Adrenal gland (tissue), 12 donors: ENCODE results near the gene PTGER4. TPM values are rescaled to one million over a fixed set of nuclear protein-coding genes. Genes with fewer than 3 reads are reported as not detected.
A peak's percentile ranks its signal among the peaks of the same experiment; 100 is the strongest.

Experiments used
- DNase-seq, 7 donors: peaks; one replicate each; pipeline ENCODE4 v3.0.0-alpha.2; 2019 to 2020
- H3K27ac ChIP-seq, 5 donors: fragments of 200-600 bp; sonication (generic) in 4 of 5; 1 replicate in 3 of 5; 2 replicates in 2 of 5; pipeline versions ENCODE4 v1.5.1 to v1.8.0; 2016 to 2020; ENCODE audit warnings: mild to moderate bottlenecking in 1 of 5
- H3K27me3 ChIP-seq: fragments of 200-600 bp; 2 replicates; pipeline ENCODE4 v1.8.0; 2021
- H3K36me3 ChIP-seq, 2 donors: fragments of 200-600 bp; replicated peaks in 1 of 2; 1 replicate in 1 of 2; 2 replicates in 1 of 2; pipeline versions ENCODE4 v1.5.1 to v1.8.0; 2018 to 2022
- H3K4me1 ChIP-seq, 2 donors: fragments of 200-600 bp; replicated peaks in 1 of 2; 1 replicate in 1 of 2; 2 replicates in 1 of 2; pipeline versions ENCODE4 v1.5.1 to v1.8.0; 2018 to 2021
- H3K4me3 ChIP-seq, 4 donors: fragments of 200-600 bp; sonication (generic) in 3 of 4; one replicate each; pipeline ENCODE4 v1.5.1; 2016 to 2018
- H3K9me3 ChIP-seq, 3 donors: fragments of 200-600 bp; sonication (generic) in 1 of 3; replicated peaks in 1 of 3; 1 replicate in 2 of 3; 2 replicates in 1 of 3; pipeline versions ENCODE4 v1.5.1 to v1.8.0; 2016 to 2021
- CTCF ChIP-seq, 6 experiments: fragments of 450-650 bp in 4 of 6; fragments of 200-600 bp in 2 of 6; sonication (generic) in 1 of 6; IDR thresholded peaks; 1 replicate in 5 of 6; 2 replicates in 1 of 6; pipeline versions ENCODE4 v1.5.1 to v1.8.0; 2016 to 2021; ENCODE audit warnings: antibody characterized with exemption in 6 of 6, mild to moderate bottlenecking in 2 of 6, moderate library complexity in 1 of 6
- POLR2A ChIP-seq, 2 donors: fragments of 450-650 bp; IDR thresholded peaks; one replicate each; pipeline ENCODE4 v1.6.1; 2017; ENCODE audit warnings: antibody characterized with exemption in 2 of 2, mild to moderate bottlenecking in 2 of 2, moderate library complexity in 1 of 2
- WGBS, 4 donors: extraction: QIAGEN DNeasy Blood & Tissue Kit in 2 of 4; methylation state at CpG; one replicate each; pipeline versions ENCODE4 v1.1.5 to v1.1.7; 2013 to 2017; 5-methylcytosine and 5-hydroxymethylcytosine counted together
- intact Hi-C, 2 donors: fragments of 100-400 bp; cut with DNase I; formaldehyde crosslinking; loops; one replicate each; pipeline versions ENCODE4 v1.14.1 to v1.15.0; 2022 to 2023
- polyA plus RNA-seq, 3 donors: library from polyadenylated mRNA; stranded (reverse); fragments of 200-250 nt in 2 of 3; fragments of 350-450 nt in 1 of 3; fragmentation: Illumina TruSeq in 1 of 3; extraction: RNeasy Lipid Tissue Mini Kit (QIAGEN cat#74804) in 1 of 3; gene quantifications; one replicate each; pipeline ENCODE4 v1.2.3, GENCODE V29; 2013 to 2014
- total RNA-seq, 9 donors: library from RNA; depleted of rRNA in 4 of 9; stranded (reverse); fragments of >200 nt in 4 of 9; fragments of 120-200 nt in 1 of 9; fragmentation: NEBNext Ultra II Directional in 1 of 9; extraction: Animal tissue kit (Norgen Biotek cat#: 25700) in 1 of 9; gene quantifications; one replicate each; pipeline versions ENCODE4 v1.1.0 to v1.2.4, GENCODE V29; 2013 to 2023
- donor health status: healthy with polysubstance abuse.
- donor health status: Bipolar disorder and iron deficiency.
- donor health status: DM: yes; HTN: yes; CAD: no.
- donor health status: DM: no; HTN: no; CAD: no.
- donor health status: DM: no; HTN: no; CAD: no.
- donor health status: DM: yes; HTN: yes; CAD: no.

The PTGER4 gene
- total and polyA plus RNA-seq, 12 donors: 1.3 to 89.6 (median 17.9) TPM

- Histone ChIP-seq H3K27me3 (no peaks in the 10 kb centered on the region), H3K4me3 (no peak overlapping the region), H3K36me3 (no peaks in the 10 kb centered on the region), H3K9me3 (no peaks in the 10 kb centered on the region), H3K4me1 (peaks cover 0 to 16% of the 10 kb centered on the region in 2 donors), H3K27ac (no peak overlapping the region)
- no peak for DNase-seq
- WGBS, 4 donors: 84 to 91% (median 87%) methylated on average over 6 of the region's 6 CpGs
- no peak for TF ChIP-seq CTCF (IDR thresholded peaks at IDR 0.05)
- no peak for TF ChIP-seq POLR2A (IDR thresholded peaks at IDR 0.05)
- intact Hi-C loops: no loop called here
Observed at GRCh38 chr5:40674661-40675235, 5.0 kb upstream of the PTGER4 start.

- peaks cover 0 to 19% of the 10 kb centered on the region in 2 donors for H3K4me1 ChIP-seq
Observed at GRCh38 chr5:40675396-40676133, 4.2 kb upstream of the PTGER4 start.

GRCh38 chr5:40676613-40677343, 2.9 kb upstream of the PTGER4 start:
- H3K4me3 ChIP-seq: peak overlapping the region in 1 of 4 donors; percentile 10
- intact Hi-C loops: no loop called here

More at GRCh38 chr5:40675396-40676133, 4.2 kb upstream of the PTGER4 start:
- no peaks in the 10 kb centered on the region for H3K9me3 ChIP-seq
- DNase-seq: no peak
- no peaks in the 10 kb centered on the region for H3K27me3 ChIP-seq
- no peak overlapping the region for H3K4me3 ChIP-seq
- intact Hi-C loops: no loop called here
- H3K27ac ChIP-seq: no peak overlapping the region
- TF ChIP-seq POLR2A (IDR thresholded peaks at IDR 0.05) (no peak), CTCF (IDR thresholded peaks at IDR 0.05) (no peak)
- H3K36me3 ChIP-seq: no peaks in the 10 kb centered on the region
- WGBS, 4 donors: 72 to 84% (median 77%) methylated on average over 7 of the region's 7 CpGs

More at GRCh38 chr5:40676613-40677343, 2.9 kb upstream of the PTGER4 start:
- peak in 1 of 7 donors; percentile 27 for DNase-seq
- H3K36me3 ChIP-seq: no peaks in the 10 kb centered on the region
- H3K9me3 ChIP-seq: no peaks in the 10 kb centered on the region
- peak overlapping the region in 2 of 5 donors; percentile 21 to 46 for H3K27ac ChIP-seq
- WGBS, 4 donors: 59 to 72% (median 68%) methylated on average over 3 of the region's 3 CpGs
- no peaks in the 10 kb centered on the region for H3K27me3 ChIP-seq
- H3K4me1 ChIP-seq: peaks cover 0 to 15% of the 10 kb centered on the region in 2 donors
- TF ChIP-seq CTCF (IDR thresholded peaks at IDR 0.05): no peak
- TF ChIP-seq POLR2A (IDR thresholded peaks at IDR 0.05): no peak
